ENCODE measurements around the gene PANK4. TPM values are rescaled to one million over a fixed set of nuclear protein-coding genes. Genes with fewer than 3 reads are reported as not detected.

The PANK4 gene
- total and polyA plus RNA-seq, 9 of the 15 experiments (the other 6 are each of a cell fraction or from before 2014, with no cell fraction given) = 0.93 to 55.6 (median 31.5) TPM

- ChIA-PET CTCF (ENCODE audit: low intra/inter-chr PET ratio) (no interaction called here), POLR2A (interaction anchor here (0.6 to 1.7 kb wide), 3 partner anchors 12 to 602 kb away, joined by 3 to 5 read pairs (median 3); no protein-coding TSS in a partner anchor)
- FAIRE-seq (no peak), DNase-seq (ENCODE audit: extremely low read depth in 1 of 4, low spot score in 3 of 4) (no peak), ATAC-seq (no peak)
- H3K4me3 ChIP-seq = no peak overlapping the region
- H3K27me3 ChIP-seq (ENCODE audit: control insufficient read depth in 2 of 2, insufficient read depth in 2 of 2, low read length in 2 of 2) = peaks cover 0 to 10% of the 10 kb centered on the region in 2 experiments; a peak in 1 of 5 replicates
- 49% methylated on average over 6 of the region's 6 CpGs for WGBS (ENCODE audit: insufficient coverage, low coverage, missing lambda C conversion rate)
- H3K4me2 ChIP-seq (ENCODE audit: insufficient read depth, low read length) = no peak overlapping the region
- intact Hi-C loops (cut with micrococcal nuclease) (no loop called here), in situ Hi-C loops (cut with MboI) (no loop called here)
- no TSS peak for BruUV-seq (replicated peaks)
- H3K9me1 ChIP-seq (ENCODE audit: control insufficient read depth, insufficient read depth, low read length) = no peaks in the 10 kb centered on the region
- peaks cover 26 to 89% of the 10 kb centered on the region in 2 experiments for H3K4me1 ChIP-seq (replicated peaks in 1 of 2; ENCODE audit: control insufficient read depth in 2 of 2, insufficient read depth in 2 of 2, low read length in 2 of 2)
- no peak overlapping the region for H3K27ac ChIP-seq (ENCODE audit: extremely low read depth, low read depth, low read length)
- H3K79me2 ChIP-seq (ENCODE audit: control insufficient read depth, insufficient read depth, low read length) = no peaks in the 10 kb centered on the region
- no peaks in the 10 kb centered on the region for H4K20me1 ChIP-seq (replicated peaks; ENCODE audit: control insufficient read depth, insufficient read depth, low read length)
- no peaks in the 10 kb centered on the region for H3K9me3 ChIP-seq (replicated peaks; ENCODE audit: control insufficient read depth, insufficient read depth, low read depth, low read length)
- H2AFZ ChIP-seq (ENCODE audit: low read depth, low read length) = no peak overlapping the region
- no peak overlapping the region for H3K9ac ChIP-seq (ENCODE audit: insufficient read depth in 1 of 2, low read depth in 2 of 2, low read length in 2 of 2)
- no peaks in the 10 kb centered on the region for H3K36me3 ChIP-seq (ENCODE audit: control insufficient read depth, insufficient read depth, low read length)
- TF ChIP-seq SMAD1 (IDR thresholded peaks at IDR 0.05; ENCODE audit: low read depth, low read length, partially characterized antibody) (no peak), ZFP91 (CRISPR knock-in tag; IDR thresholded peaks at IDR 0.05) (no peak), SETDB1 (IDR thresholded peaks at IDR 0.05; ENCODE audit: low read length) (no peak), ZNF699 (CRISPR knock-in tag; IDR thresholded peaks at IDR 0.05; ENCODE audit: insufficient replicate concordance) (no peak), LCOR (CRISPR knock-in tag; IDR thresholded peaks at IDR 0.05) (no peak), ZNF584 (CRISPR knock-in tag; IDR thresholded peaks at IDR 0.05; ENCODE audit: low read depth) (no peak), ATF7 (IDR thresholded peaks at IDR 0.05) (no peak), ELK1 (CRISPR knock-in tag; IDR thresholded peaks at IDR 0.05) (no peak), ZNF239 (CRISPR knock-in tag; IDR thresholded peaks at IDR 0.05) (no peak), ZNF124 (CRISPR knock-in tag; IDR thresholded peaks at IDR 0.05) (no peak), ZNF407 (IDR thresholded peaks at IDR 0.05; ENCODE audit: low read depth) (no peak), ZNF561 (CRISPR knock-in tag; conservative IDR thresholded peaks at IDR 0.05) (no peak), WHSC1 (IDR thresholded peaks at IDR 0.05; ENCODE audit: low read length) (no peak), MIER1 (IDR thresholded peaks at IDR 0.05; ENCODE audit: low read depth) (no peak)
Measured at GRCh38 chr1:2558861-2559260, 32.5 kb upstream of the PANK4 start.
